ENCODE measurements around the gene KLHL7.

DNA sequence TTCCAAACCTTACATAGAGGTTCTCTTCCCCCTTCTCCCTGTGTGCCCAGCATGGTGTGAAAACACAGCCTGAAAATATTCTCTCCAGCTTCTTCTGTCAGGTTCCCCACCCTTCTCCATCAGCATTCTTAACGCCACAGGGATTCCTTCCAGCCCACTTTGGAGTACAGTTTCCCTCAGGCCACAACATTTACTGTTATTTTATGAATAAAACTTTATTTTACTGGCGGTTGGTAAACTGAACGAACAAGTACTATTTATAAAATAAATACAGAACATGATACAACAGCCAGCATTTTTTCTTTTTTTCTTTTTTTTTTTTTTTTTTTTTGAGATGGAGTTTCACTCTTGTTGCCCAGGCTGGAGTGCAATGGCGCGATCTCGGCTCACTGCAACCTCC is 109.4 kb downstream of the KLHL7 start:
- TF ChIP-seq CTCF (IDR thresholded peaks at IDR 0.05) (no peak), POLR2A (IDR thresholded peaks at IDR 0.05) (no peak), POLR2AphosphoS5 (IDR thresholded peaks at IDR 0.05) (no peak), EP300 (IDR thresholded peaks at IDR 0.05) (no peak)

All from gastroesophageal sphincter (tissue), 3 donors.